TTC549 (cell line): ENCODE data around the gene CDKN2AIPNL.

Experiments used
- FAIRE-seq: peaks from 2 replicates; lab custom pipeline; 2012; peaks lifted over from hg19 to GRCh38; lab: Jason Lieb, UNC

The CDKN2AIPNL gene, protein sequence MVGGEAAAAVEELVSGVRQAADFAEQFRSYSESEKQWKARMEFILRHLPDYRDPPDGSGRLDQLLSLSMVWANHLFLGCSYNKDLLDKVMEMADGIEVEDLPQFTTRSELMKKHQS

GRCh38 chr5:134411546-134412266, at the start of gene CDKN2AIPNL:
TSS of gene CDKN2AIPNL (minus strand) at chr5:134411881. CDS start at chr5:134411854, 27 bp downstream.
- FAIRE-seq: no peak

DNA sequence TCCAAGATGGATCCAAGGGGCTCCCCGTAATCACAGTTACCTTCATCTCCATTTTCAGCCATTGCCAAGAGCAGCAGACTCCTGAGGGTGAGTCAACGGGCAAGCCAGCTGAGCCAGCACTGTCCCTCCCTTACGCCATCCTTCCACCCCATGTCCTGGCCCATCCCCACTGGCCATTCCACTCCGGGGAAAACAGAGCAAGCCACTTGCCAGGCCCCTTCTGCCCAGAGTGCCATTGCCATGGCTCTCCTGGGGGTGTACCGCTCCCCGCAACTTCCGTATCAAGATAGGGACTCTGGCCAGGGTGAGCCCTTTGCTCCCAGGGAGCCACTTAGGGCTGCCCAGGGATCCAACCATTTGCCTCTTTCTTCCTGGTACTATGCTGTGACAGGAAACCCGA, 48.9 kb upstream of the CDKN2AIPNL start:
- no peak for FAIRE-seq

DNA sequence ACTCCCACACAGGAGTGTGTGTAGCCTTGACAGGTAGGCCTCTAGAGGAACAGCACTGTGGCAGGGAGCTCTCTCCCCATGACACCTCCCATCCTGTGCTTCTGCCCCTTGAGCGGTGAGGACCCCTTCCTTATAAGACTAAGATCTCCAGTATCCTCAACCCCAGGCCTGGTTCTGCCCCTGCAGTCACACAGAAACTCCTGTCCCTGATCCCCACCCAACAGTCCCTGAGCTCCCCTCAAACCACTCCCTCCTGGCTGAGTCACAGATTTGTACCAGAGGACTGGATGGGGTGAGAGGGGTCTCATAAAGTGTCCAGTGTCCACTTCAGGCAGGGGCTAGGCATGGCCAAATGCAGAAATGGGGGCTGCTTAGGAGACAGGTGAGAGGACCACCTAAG, 47.8 kb upstream of the CDKN2AIPNL start:
- no peak for FAIRE-seq

GRCh38 chr5:134459010-134459403, 47.3 kb upstream of the CDKN2AIPNL start:
- no peak for FAIRE-seq

DNA sequence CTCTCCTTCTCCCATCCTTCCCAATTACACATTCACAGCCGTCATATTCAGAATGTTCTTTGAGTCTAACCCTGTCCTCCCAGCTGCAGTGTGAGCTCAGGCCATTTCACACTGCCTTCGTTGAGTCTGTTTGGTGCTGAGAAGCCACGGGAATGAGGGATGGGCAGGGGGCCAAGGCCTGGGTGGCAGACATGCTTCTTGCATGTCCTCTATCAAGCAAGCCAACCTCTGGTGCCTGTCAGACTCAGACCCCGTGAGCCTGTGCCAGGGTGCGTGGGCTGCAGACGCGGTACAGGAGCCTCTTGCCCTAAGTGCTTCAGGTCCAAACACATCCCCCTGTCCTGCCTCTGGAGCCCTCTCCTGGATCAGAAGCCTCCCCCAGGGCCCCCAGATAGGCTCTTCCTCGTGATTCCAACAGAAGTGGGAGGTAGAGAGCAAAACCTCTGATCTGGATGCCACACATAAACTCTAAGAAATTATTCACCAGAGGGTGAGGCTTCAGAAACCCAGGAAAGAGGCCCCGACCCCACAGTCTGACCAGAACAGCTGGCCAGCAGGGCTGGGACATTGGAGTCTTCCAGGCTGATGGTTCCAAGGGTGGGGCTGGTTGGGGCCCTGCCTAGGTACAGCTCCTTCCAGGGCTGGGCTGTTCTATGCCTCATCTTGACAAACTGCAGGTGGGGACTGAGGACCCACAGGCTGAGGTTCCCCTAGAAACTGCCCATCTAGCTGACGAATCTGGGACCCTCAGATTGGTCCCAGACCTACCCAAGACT, 46.7 kb upstream of the CDKN2AIPNL start:
- FAIRE-seq: no peak

DNA sequence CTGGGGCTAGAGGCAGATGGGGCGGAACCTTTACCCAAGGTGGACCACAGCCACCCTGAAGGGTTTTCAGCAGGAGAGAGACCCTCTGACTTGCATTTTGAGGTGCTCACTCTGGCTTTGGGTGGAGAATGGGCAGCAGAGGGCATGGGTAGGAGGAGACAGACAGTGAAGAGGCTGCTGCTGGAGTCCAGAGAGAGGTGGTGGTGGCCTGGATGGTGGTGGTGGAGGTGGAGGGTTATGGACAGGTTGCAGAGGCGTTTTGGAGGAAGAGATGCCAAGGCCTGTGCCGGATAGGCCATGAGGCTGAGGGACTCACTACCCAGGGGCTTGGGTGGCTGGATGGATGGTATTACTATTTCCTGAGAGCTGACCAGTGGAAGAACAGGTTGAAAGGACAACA, 46.1 kb upstream of the CDKN2AIPNL start:
- FAIRE-seq: no peak

DNA sequence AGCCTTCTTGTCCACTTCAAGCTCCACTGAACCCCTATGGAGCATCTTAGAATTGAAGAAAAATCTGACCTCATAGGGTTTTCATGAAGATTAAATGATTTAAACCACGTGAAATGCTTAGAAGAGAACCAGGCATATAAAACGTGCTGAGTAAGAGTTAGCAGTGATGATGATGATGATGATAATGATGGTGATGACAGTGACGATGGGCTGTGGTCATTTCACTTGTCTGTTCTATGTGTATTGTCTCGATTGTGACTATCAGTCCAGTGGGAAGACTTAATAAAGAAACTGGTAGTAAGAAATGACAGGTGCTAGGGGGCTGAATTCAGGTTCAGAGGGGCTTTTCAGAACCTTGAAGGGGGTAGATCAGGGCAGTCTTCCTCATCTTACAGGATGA, 45.1 kb upstream of the CDKN2AIPNL start:
- no peak for FAIRE-seq

- no peak for FAIRE-seq
Observed at GRCh38 chr5:134455466-134455865, 43.8 kb upstream of the CDKN2AIPNL start.

DNA sequence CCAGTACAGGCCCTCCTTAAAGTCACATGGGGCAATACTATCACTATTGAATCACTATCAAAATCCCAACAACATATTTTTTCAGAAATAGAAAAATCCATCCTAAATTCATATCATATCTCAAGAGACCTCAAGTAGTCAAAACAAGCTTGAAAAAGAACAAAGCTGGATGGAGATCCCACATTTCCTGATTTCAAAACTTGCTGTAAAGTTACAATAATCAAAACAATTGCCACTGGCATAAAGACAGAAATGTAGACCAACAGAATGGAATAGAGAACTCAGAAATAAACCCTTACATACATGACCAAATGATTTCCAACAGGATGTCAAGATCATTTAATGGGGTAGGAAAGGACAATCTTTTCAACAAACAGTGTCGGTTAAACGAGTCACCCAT, 41.3 kb upstream of the CDKN2AIPNL start:
- FAIRE-seq: no peak

GRCh38 chr5:134451936-134452505, 40.3 kb upstream of the CDKN2AIPNL start:
- no peak for FAIRE-seq

DNA sequence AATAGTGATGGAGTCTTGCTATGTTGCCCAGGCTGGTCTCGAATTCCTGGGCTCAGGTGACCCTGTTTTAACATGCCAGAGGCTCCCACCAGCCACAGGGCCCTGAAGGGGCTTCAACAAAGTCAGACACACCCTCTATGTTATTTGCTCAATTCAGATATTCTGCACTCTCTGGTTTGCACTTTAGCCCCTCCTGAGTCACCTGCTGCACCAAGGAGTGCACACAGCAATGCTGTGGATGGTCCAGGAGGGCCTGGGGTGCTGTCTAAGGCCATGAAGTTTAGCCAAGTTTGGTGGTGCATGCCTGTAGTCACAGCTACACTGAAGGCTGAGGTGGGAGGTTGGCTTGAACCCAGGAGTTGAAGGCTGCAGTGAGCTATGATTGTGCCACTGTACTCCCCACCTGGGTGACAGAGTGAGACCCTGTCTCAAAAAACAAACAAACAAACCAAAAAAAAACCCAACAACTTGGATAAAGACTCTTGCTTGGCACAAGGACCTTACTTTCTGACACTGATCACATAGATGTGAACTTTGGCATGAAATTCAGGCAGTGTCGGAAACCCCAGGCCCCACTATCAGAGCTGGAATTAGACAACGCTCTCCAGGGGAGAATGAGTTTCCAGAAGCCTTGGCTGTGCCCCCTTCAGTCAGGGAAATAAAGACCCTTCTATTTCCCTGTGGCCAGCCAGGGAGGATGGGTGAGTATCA, 39.7 kb upstream of the CDKN2AIPNL start:
- no peak for FAIRE-seq

DNA sequence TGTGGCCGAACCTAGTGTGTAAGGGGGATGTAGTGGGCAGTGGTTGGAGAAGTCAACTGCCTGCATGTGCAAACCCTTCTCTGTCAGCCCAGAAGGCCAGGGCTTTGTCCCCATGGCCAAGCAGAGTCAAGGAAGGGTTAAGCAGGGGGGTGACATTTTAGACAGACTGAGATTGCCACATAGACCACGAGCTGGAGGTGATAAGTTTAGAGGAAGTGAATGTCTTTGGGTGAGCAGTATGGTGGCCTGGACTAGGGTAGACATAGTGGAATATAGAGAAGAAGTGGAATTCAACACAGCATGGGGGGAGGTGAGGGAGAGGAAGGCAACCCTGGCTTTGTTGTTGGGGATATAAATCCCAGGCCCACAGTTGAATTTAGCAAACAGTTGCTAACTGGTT, 38.7 kb upstream of the CDKN2AIPNL start:
- no peak for FAIRE-seq

DNA sequence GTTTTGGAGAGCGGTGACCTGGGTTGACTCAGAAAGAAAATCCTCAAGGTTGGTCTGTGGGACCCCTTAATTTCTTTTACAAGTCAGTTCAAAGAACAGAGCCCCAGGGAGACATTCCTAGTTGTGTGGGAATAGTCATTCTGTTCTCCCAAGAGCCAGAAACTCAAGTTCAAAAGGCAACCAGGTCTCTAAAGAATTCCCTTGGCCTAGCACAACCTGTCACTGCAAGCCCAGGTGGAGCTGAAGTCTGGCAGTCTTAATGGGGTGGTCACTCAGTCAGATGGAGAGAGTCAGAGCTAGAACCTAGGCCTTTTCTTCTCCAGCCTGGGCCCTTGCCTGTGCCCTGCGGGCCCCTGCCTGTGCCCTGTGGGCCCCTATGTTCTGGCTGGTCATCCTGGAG, 37.5 kb upstream of the CDKN2AIPNL start:
- FAIRE-seq: no peak

GRCh38 chr5:134447815-134448520, 36.3 kb upstream of the CDKN2AIPNL start:
- FAIRE-seq: no peak

DNA sequence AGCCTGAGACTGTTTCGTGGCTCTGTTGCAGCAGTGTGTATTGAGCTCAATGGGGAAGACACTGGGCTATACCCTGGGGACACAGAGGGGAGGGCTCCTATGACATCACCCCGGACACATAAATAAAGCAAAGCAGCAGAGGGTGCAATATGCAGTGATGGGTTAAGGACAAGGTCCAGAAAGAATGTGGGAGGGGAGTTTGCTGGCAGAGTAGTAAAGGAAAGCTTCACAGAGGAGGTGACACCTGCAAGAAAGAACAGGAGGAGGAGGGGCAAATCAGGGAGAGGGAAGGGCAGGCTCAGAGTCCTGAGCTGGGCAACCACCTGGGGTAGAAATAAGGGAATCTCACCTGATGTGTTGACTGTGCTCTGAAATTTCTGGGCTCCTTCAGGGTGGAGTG, 35.3 kb upstream of the CDKN2AIPNL start:
- no peak for FAIRE-seq

- no peak for FAIRE-seq
Observed at GRCh38 chr5:134445856-134446818, 34.5 kb upstream of the CDKN2AIPNL start.

GRCh38 chr5:134444941-134445471, 33.3 kb upstream of the CDKN2AIPNL start:
- FAIRE-seq: no peak

DNA sequence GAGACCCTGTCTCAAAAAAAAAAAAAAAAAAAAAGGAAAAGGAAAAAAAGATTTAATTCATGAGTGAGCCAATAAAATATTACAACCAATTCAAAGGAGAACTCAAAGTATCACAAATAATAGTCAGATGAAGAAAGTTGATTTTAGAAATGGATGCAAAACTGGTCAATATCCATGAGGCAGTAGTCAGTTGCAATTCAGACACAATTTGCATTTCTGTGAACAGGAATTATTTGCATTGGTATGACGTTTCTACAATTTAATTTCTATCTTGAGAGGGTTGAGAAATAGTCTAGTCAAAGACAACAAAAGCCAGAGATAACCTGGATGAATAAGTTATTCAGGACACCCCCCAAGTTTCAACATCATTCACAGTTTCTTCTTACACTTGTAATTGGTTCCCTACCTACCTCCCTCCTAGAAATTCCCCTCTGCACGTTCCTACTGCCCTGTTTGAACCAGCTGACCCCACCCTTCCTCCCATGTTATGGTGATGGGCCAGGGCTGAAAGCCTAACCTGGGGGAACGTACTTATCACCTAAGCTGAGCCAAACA, 28.6 kb upstream of the CDKN2AIPNL start:
- FAIRE-seq: no peak

GRCh38 chr5:134439210-134439654, 27.6 kb upstream of the CDKN2AIPNL start:
- FAIRE-seq: no peak

- no peak for FAIRE-seq
Observed at GRCh38 chr5:134438721-134439123, 27.0 kb upstream of the CDKN2AIPNL start.
